GM21381 (cell line): ENCODE results near the gene ARMC10.
A peak's percentile ranks its signal among the peaks of the same experiment; 100 is the strongest.
"Not testable (repeated sequence)": the region's sequence is repeated elsewhere in the genome, so short reads cannot be mapped to it uniquely, and the experiment has no call there.

Experiments used
- ATAC-seq: cut with Tn5 transposase; IDR thresholded peaks from one replicate; pipeline ENCODE4 v1.9.1; 2021; ENCODE audit warnings: mild to moderate bottlenecking, moderate library complexity; ENCODE audit not compliant: unreplicated experiment

ARMC10 gene

GRCh38 chr7:103074519-103075336 lies at the start of gene ARMC10, which contains the start of gene FBXL13:
TSS of gene ARMC10 (plus strand) at chr7:103075140. CDS start at chr7:103075273, 133 bp downstream.
TSS of gene FBXL13 (minus strand) at chr7:103074796.
- ATAC-seq: peak; percentile 90

GRCh38 chr7:103025341-103025740 lies 49.6 kb upstream of the ARMC10 start:
- ATAC-seq: no peak

GRCh38 chr7:103031024-103031423 lies 43.9 kb upstream of the ARMC10 start:
- ATAC-seq: no peak

- no peak for ATAC-seq
Observed at GRCh38 chr7:103031781-103032180, 43.2 kb upstream of the ARMC10 start.

GRCh38 chr7:103034318-103034717 lies 40.6 kb upstream of the ARMC10 start:
- ATAC-seq: not testable (repeated sequence)

- ATAC-seq: no peak
Observed at GRCh38 chr7:103037476-103037822, 37.5 kb upstream of the ARMC10 start.

- not testable (repeated sequence) for ATAC-seq
Observed at GRCh38 chr7:103037823-103038739, 36.9 kb upstream of the ARMC10 start.

GRCh38 chr7:103041815-103042214 lies 33.1 kb upstream of the ARMC10 start:
- not testable (repeated sequence) for ATAC-seq

GRCh38 chr7:103048833-103049232 lies 26.1 kb upstream of the ARMC10 start:
- no peak for ATAC-seq

- no peak for ATAC-seq
Observed at GRCh38 chr7:103051519-103051918, 23.4 kb upstream of the ARMC10 start.

- not testable (repeated sequence) for ATAC-seq
Observed at GRCh38 chr7:103056006-103056405, 18.9 kb upstream of the ARMC10 start.

- no peak for ATAC-seq
Observed at GRCh38 chr7:103058122-103058521, 16.8 kb upstream of the ARMC10 start.

- no peak for ATAC-seq
Observed at GRCh38 chr7:103059471-103059870, 15.5 kb upstream of the ARMC10 start.

GRCh38 chr7:103063895-103064294 lies 11.0 kb upstream of the ARMC10 start:
- no peak for ATAC-seq

GRCh38 chr7:103065667-103066066 lies 9.3 kb upstream of the ARMC10 start:
- no peak for ATAC-seq

- no peak for ATAC-seq
Observed at GRCh38 chr7:103068414-103069403, 6.2 kb upstream of the ARMC10 start.

GRCh38 chr7:103071000-103071399 lies 3.9 kb upstream of the ARMC10 start:
- no peak for ATAC-seq

GRCh38 chr7:103073989-103074518 lies 886 bp upstream of the ARMC10 start:
- no peak for ATAC-seq

- peak; percentile 42 for ATAC-seq
Observed at GRCh38 chr7:103075337-103075918, 488 bp downstream of the ARMC10 start.

GRCh38 chr7:103076764-103077163 lies 1.8 kb downstream of the ARMC10 start:
- ATAC-seq: no peak
